GM10266 (cell line): ENCODE results near the gene GLT8D1.
"Not testable (repeated sequence)": the region's sequence is repeated elsewhere in the genome, so short reads cannot be mapped to it uniquely, and the experiment has no call there.

ENCODE experiments used
- DNase-seq: peaks from one replicate; pipeline ENCODE4 v3.0.0; 2012; ENCODE audit errors: extremely low spot score
- TF ChIP-seq, protein P1 (sequence below): IDR thresholded peaks from 2 replicates; pipeline ENCODE4 v1.5.1; 2012; ENCODE audit warnings: mild to moderate bottlenecking, low read depth; ENCODE audit not compliant: control insufficient read depth, insufficient read depth; ENCODE audit errors: missing control alignments

Gene GLT8D1

GRCh38 chr3:52679199-52679538 is 26.4 kb downstream of the GLT8D1 start:
- DNase-seq, result no peak

GRCh38 chr3:52678265-52679198 is 27.1 kb downstream of the GLT8D1 start:
- no peak for DNase-seq
- TF ChIP-seq, protein P1, sequence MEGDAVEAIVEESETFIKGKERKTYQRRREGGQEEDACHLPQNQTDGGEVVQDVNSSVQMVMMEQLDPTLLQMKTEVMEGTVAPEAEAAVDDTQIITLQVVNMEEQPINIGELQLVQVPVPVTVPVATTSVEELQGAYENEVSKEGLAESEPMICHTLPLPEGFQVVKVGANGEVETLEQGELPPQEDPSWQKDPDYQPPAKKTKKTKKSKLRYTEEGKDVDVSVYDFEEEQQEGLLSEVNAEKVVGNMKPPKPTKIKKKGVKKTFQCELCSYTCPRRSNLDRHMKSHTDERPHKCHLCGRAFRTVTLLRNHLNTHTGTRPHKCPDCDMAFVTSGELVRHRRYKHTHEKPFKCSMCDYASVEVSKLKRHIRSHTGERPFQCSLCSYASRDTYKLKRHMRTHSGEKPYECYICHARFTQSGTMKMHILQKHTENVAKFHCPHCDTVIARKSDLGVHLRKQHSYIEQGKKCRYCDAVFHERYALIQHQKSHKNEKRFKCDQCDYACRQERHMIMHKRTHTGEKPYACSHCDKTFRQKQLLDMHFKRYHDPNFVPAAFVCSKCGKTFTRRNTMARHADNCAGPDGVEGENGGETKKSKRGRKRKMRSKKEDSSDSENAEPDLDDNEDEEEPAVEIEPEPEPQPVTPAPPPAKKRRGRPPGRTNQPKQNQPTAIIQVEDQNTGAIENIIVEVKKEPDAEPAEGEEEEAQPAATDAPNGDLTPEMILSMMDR, result no peak

More at GRCh38 chr3:52679199-52679538, 26.4 kb downstream of the GLT8D1 start:
- TF ChIP-seq, protein P1, result no peak

- DNase-seq, result not testable (repeated sequence)
Observed at GRCh38 chr3:52676201-52676600, 29.4 kb downstream of the GLT8D1 start.

- TF ChIP-seq, protein P1, result no peak
- no peak for DNase-seq
Observed at GRCh38 chr3:52671676-52672075, 33.9 kb downstream of the GLT8D1 start.

DNA sequence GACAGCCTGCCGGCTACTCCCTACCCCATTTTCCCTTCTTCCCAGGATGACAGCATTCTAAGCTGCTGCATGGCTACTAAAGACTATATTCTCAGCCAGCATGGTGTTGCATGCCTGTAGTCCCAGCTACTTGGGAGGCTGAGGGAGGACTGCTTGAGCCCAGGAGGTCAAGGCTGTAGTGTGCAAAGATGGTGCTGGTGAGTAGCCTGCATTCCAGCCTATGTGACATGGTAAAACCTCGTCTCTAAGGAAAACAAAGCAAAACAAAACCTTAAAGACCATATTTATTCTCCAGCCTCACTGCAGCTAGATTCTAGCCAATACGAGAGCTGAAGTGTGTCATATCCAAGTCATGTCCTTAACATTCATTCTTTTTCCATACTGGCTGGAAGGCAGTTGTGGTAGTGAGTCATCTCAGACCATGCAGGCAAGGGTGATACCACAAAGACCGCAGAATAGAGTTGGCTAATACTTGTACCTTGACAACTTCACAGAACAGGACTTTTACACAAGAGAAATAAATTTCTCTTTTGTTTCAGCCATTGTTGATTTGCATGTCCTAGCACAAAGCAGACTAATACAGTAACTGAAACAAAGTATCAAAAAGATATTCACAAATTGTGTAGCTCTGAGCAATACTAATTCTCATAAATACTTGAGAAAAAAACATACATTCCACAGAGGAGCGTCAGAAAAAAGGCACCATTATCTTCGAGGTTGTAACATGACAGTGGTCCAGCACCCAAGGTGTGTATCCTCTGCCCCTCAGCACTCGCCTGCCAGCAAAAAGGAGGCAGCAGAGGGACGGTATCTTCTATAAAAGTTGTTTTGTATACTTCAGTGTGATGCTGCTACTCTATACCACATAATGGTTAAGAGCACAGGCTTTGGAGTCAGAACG is 34.7 kb downstream of the GLT8D1 start:
- peak; percentile 37 for DNase-seq
- TF ChIP-seq, protein P1, result no peak

- no peak for DNase-seq
- TF ChIP-seq, protein P1, result no peak
Observed at GRCh38 chr3:52663098-52663497, 42.5 kb downstream of the GLT8D1 start.

DNA sequence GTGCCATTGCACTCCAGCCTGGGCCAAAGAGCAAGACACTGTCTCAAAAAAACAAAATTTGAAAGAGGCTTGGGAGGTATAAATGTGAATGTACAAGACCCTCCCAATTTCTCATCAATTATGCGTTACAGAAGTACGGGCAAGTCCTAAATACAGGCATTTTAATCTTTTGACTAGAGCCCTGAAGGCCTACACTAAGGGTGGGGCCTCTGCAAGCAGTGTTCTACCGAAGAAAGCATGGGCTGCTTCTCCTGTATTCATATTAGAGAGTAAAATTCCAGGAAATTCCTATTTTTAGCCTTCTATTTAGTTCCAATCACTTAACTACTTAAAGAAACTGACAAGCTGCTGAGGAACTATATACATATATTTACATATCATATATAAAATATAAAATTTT is 45.5 kb downstream of the GLT8D1 start:
- TF ChIP-seq, protein P1, result no peak
- no peak for DNase-seq
